GM21381 (cell line): ENCODE measurements around the gene KRTAP6-3.

Experiments
- ATAC-seq: cut with Tn5 transposase; IDR thresholded peaks from one replicate; pipeline ENCODE4 v1.9.1; 2021; ENCODE audit warnings: mild to moderate bottlenecking, moderate library complexity; ENCODE audit not compliant: unreplicated experiment

The KRTAP6-3 gene

GRCh38 chr21:30592140-30592539, at the start of gene KRTAP6-3:
Gene KRTAP6-3 (plus strand): TSS chr21:30592440. CDS start chr21:30592446, 6 bp downstream.
- ATAC-seq, result no peak

GRCh38 chr21:30552782-30553181, 39.5 kb upstream of the KRTAP6-3 start:
- ATAC-seq, result no peak

- no peak for ATAC-seq
Measured at GRCh38 chr21:30555095-30555494, 37.1 kb upstream of the KRTAP6-3 start.

- ATAC-seq, result no peak
Measured at GRCh38 chr21:30561264-30561895, 30.9 kb upstream of the KRTAP6-3 start, which contains the start of gene KRTAP19-7. Gene KRTAP19-7 (minus strand): TSS chr21:30561314. CDS start chr21:30561289, 25 bp downstream.

- ATAC-seq, result no peak
Measured at GRCh38 chr21:30561957-30562356, 30.3 kb upstream of the KRTAP6-3 start.

GRCh38 chr21:30563072-30563471, 29.2 kb upstream of the KRTAP6-3 start:
- ATAC-seq, result no peak

GRCh38 chr21:30563630-30564029, 28.6 kb upstream of the KRTAP6-3 start:
- ATAC-seq, result no peak

- no peak for ATAC-seq
Measured at GRCh38 chr21:30567617-30568016, 24.6 kb upstream of the KRTAP6-3 start.

- no peak for ATAC-seq
Measured at GRCh38 chr21:30577766-30578165, 14.5 kb upstream of the KRTAP6-3 start.

GRCh38 chr21:30579346-30579745, 12.9 kb upstream of the KRTAP6-3 start:
- no peak for ATAC-seq

GRCh38 chr21:30580132-30580531, 12.1 kb upstream of the KRTAP6-3 start:
- no peak for ATAC-seq

GRCh38 chr21:30582870-30583269, 9.4 kb upstream of the KRTAP6-3 start:
- no peak for ATAC-seq

- ATAC-seq, result no peak
Measured at GRCh38 chr21:30590297-30590696, 1.9 kb upstream of the KRTAP6-3 start, which contains the start of gene KRTAP22-2. Gene KRTAP22-2 (minus strand): TSS chr21:30590397.

- ATAC-seq, result no peak
Measured at GRCh38 chr21:30598802-30599201, 6.6 kb downstream of the KRTAP6-3 start, which contains the start of gene KRTAP6-2. Gene KRTAP6-2 (minus strand): TSS chr21:30598902. CDS start chr21:30598874, 28 bp downstream.

GRCh38 chr21:30600787-30601186, 8.5 kb downstream of the KRTAP6-3 start, which contains the start of gene KRTAP22-1:
Gene KRTAP22-1 (plus strand): TSS chr21:30601087.
- no peak for ATAC-seq

- no peak for ATAC-seq
Measured at GRCh38 chr21:30605968-30606367, 13.7 kb downstream of the KRTAP6-3 start.

- no peak for ATAC-seq
Measured at GRCh38 chr21:30612132-30612531, 19.9 kb downstream of the KRTAP6-3 start.

GRCh38 chr21:30613836-30614235, 21.6 kb downstream of the KRTAP6-3 start, which contains the start of gene KRTAP6-1:
Gene KRTAP6-1 (minus strand): TSS chr21:30613930. CDS start chr21:30613904, 26 bp downstream.
- ATAC-seq, result no peak

GRCh38 chr21:30615199-30615598, 23.0 kb downstream of the KRTAP6-3 start:
- ATAC-seq, result no peak

GRCh38 chr21:30616125-30616524, 23.9 kb downstream of the KRTAP6-3 start, which contains the start of gene KRTAP20-1:
Gene KRTAP20-1 (plus strand): TSS chr21:30616425. CDS start chr21:30616455, 30 bp downstream.
- ATAC-seq, result no peak

- ATAC-seq, result no peak
Measured at GRCh38 chr21:30620080-30620479, 27.8 kb downstream of the KRTAP6-3 start.

GRCh38 chr21:30620522-30620921, 28.3 kb downstream of the KRTAP6-3 start, which contains the start of gene KRTAP20-4:
Gene KRTAP20-4 (plus strand): TSS chr21:30620627.
- no peak for ATAC-seq
